T-helper 2 cell treated with Interferon-gamma antibody and Interleukin-4, amounts not matched to agents 5 μg/mL and 100 μg/mL, for 36 hours (primary cell): Measurements from ENCODE around the gene KIF18B.

Source experiments
- DNase-seq: peaks from one replicate; pipeline ENCODE4 v3.0.0; 2021; ENCODE audit warnings: low spot score
- H3K27ac Mint-ChIP-seq: one replicate; pipeline ENCODE4 v1.8.0; 2021; ENCODE audit warnings: mild to moderate bottlenecking, mixed read lengths
- H3K27me3 Mint-ChIP-seq: one replicate; pipeline ENCODE4 v1.8.0; 2021; ENCODE audit warnings: low read depth, mixed read lengths
- H3K36me3 Mint-ChIP-seq: one replicate; pipeline ENCODE4 v1.8.0; 2021; ENCODE audit warnings: low read depth, mixed read lengths
- H3K4me1 Mint-ChIP-seq: one replicate; pipeline ENCODE4 v1.8.0; 2021; ENCODE audit warnings: low read depth, mixed read lengths
- H3K4me3 Mint-ChIP-seq: one replicate; pipeline ENCODE4 v1.8.0; 2022; ENCODE audit warnings: mild to moderate bottlenecking, moderate library complexity, mixed read lengths
- H3K9me3 Mint-ChIP-seq: one replicate; pipeline ENCODE4 v1.8.0; 2021; ENCODE audit warnings: mixed read lengths

KIF18B gene

DNA sequence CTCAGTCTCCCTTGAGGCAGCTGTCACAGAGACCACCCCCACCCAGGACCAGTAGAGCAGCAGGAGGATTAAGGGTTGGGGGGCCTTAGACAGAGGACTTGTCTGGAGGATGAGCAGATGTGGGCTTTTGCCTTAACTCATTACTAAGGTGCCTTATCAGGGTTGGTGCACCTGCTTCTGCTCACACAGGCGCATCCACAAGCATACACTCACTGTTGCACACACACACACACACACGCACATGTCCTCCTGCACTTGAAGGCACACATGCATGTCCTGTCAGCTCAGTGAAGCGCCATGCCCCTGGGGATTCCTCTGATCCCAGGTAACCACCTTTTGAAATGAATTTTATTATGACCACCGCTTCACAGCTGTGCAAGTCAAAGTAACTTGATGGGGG, 33.4 kb downstream of the KIF18B start:
- no peaks in the 10 kb centered on the region for H3K36me3 Mint-ChIP-seq
- peaks cover 10% of the 10 kb centered on the region for H3K4me1 Mint-ChIP-seq
- no peak overlapping the region for H3K27ac Mint-ChIP-seq
- no peak overlapping the region for H3K4me3 Mint-ChIP-seq
- DNase-seq, result no peak
- H3K27me3 Mint-ChIP-seq, result peaks cover 38% of the 10 kb centered on the region
- H3K9me3 Mint-ChIP-seq, result no peaks in the 10 kb centered on the region

- H3K4me1 Mint-ChIP-seq, result peaks cover 10% of the 10 kb centered on the region
- H3K9me3 Mint-ChIP-seq, result no peaks in the 10 kb centered on the region
Measured at GRCh38 chr17:44913676-44914075, 33.9 kb downstream of the KIF18B start.

GRCh38 chr17:44912763-44913544, 34.6 kb downstream of the KIF18B start:
- Mint-ChIP-seq H3K27me3 (peaks cover 34% of the 10 kb centered on the region), H3K9me3 (no peaks in the 10 kb centered on the region), H3K4me1 (peaks cover 10% of the 10 kb centered on the region), H3K27ac (no peak overlapping the region), H3K4me3 (peak overlapping the region; percentile 47), H3K36me3 (no peaks in the 10 kb centered on the region)
- no peak for DNase-seq

More at GRCh38 chr17:44913676-44914075, 33.9 kb downstream of the KIF18B start:
- Mint-ChIP-seq H3K27me3 (peaks cover 34% of the 10 kb centered on the region), H3K36me3 (no peaks in the 10 kb centered on the region), H3K4me3 (no peak overlapping the region), H3K27ac (no peak overlapping the region)
- DNase-seq, result no peak

- H3K4me3 Mint-ChIP-seq, result peak overlapping the region; percentile 57
- H3K4me1 Mint-ChIP-seq, result peaks cover 10% of the 10 kb centered on the region
- no peaks in the 10 kb centered on the region for H3K36me3 Mint-ChIP-seq
Measured at GRCh38 chr17:44911133-44912001, 36.2 kb downstream of the KIF18B start.

DNA sequence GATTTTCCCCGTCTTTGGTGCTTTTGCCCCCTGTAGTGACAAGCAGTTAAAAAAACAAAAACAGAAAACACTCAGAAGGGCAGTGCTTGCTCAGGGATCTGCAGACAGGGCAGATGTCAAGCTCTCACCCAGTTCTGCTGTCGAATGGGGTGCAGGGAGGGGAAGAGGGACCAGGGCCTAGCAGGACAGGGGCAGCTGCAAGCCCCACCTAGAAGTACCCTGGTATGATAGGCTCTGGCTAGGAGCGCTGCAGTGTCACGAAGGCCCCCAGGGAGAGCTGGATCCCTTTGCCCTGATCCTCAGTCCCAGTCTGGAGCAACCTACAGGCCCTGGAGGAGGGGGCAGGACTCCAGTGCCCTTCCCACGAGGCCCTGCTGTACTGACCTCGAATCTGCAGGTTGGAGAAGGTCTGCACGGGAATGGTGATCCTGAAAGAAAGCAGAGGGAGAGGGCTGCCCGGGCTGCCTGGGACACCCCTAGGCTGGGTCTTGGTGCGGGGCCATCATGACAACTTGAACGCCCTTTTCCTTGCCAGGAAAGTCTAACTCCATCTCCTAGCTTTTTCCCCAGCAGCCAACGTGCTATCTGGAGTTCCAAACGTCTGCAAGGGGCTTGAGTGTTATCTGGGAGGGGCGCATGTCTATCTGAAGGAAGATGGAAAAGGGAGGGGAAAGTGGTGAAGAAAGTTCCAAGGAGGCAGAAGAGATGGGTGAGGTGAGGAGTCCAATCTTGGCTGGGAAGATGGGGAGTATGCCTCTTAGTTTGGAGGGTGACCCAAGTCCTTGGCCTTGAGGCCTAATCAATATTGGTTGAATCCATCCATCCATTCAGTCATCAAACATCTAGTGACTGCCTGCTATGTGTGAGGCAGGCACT, 37.1 kb downstream of the KIF18B start:
- H3K4me3 Mint-ChIP-seq, result peak overlapping the region; percentile 57
- H3K27ac Mint-ChIP-seq, result no peak overlapping the region
- peaks cover 10% of the 10 kb centered on the region for H3K4me1 Mint-ChIP-seq
- DNase-seq, result no peak
- peaks cover 30% of the 10 kb centered on the region for H3K27me3 Mint-ChIP-seq
- H3K9me3 Mint-ChIP-seq, result no peaks in the 10 kb centered on the region
- no peaks in the 10 kb centered on the region for H3K36me3 Mint-ChIP-seq

More at GRCh38 chr17:44911133-44912001, 36.2 kb downstream of the KIF18B start:
- DNase-seq, result peak; percentile 52
- Mint-ChIP-seq H3K27ac (no peak overlapping the region), H3K9me3 (no peaks in the 10 kb centered on the region), H3K27me3 (peaks cover 30% of the 10 kb centered on the region)

GRCh38 chr17:44909681-44910144, 37.9 kb downstream of the KIF18B start:
- Mint-ChIP-seq H3K4me1 (peaks cover 10% of the 10 kb centered on the region), H3K4me3 (no peak overlapping the region), H3K9me3 (no peaks in the 10 kb centered on the region), H3K27ac (no peak overlapping the region), H3K36me3 (no peaks in the 10 kb centered on the region), H3K27me3 (peaks cover 30% of the 10 kb centered on the region)
- DNase-seq, result no peak

GRCh38 chr17:44908761-44909326, 38.7 kb downstream of the KIF18B start:
- H3K4me3 Mint-ChIP-seq, result no peak overlapping the region
- H3K4me1 Mint-ChIP-seq, result peaks cover 10% of the 10 kb centered on the region
- H3K36me3 Mint-ChIP-seq, result no peaks in the 10 kb centered on the region
- no peaks in the 10 kb centered on the region for H3K9me3 Mint-ChIP-seq
- DNase-seq, result no peak
- no peak overlapping the region for H3K27ac Mint-ChIP-seq
- peaks cover 27% of the 10 kb centered on the region for H3K27me3 Mint-ChIP-seq

- Mint-ChIP-seq H3K9me3 (no peaks in the 10 kb centered on the region), H3K36me3 (no peaks in the 10 kb centered on the region), H3K4me1 (peaks cover 5% of the 10 kb centered on the region), H3K27me3 (peaks cover 21% of the 10 kb centered on the region), H3K4me3 (no peak overlapping the region), H3K27ac (no peak overlapping the region)
- DNase-seq, result no peak
Measured at GRCh38 chr17:44907729-44908470, 39.7 kb downstream of the KIF18B start.

GRCh38 chr17:44906763-44907728, 40.5 kb downstream of the KIF18B start:
- H3K9me3 Mint-ChIP-seq, result no peaks in the 10 kb centered on the region
- no peaks in the 10 kb centered on the region for H3K36me3 Mint-ChIP-seq
- H3K4me3 Mint-ChIP-seq, result no peak overlapping the region

DNA sequence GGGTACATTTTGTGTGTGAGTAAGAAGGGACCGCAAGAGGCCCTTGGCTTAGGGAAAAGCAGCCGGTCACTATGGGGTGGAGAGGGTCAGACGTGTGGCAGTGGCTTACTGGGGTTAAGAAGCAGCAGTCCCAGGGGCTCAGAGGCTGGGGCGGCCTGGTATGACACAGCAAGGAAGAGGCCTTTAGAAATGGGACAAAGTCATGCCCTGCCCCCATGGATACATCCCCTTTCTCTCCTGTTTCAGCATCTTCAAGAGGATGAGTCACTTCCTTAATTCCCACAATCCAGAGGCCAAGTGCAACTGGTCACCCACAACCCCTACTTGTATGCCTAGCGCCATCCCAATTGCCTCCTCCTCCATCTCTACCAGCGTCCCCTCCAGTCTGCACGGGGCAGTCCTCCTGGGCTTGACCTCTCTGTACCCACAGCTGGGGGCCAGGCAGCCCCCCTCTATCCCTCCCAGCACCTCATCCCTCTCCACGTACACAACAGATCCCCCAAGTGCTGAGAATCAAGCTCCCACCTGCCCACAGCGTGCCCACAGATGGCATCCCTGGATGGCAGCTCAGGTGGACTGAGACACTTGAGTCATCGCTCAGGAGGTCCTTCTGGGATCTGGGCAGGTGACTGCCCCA, 41.4 kb downstream of the KIF18B start:
- H3K27me3 Mint-ChIP-seq, result peaks cover 9% of the 10 kb centered on the region
- peaks cover 7% of the 10 kb centered on the region for H3K4me1 Mint-ChIP-seq
- no peak for DNase-seq
- H3K27ac Mint-ChIP-seq, result no peak overlapping the region
- H3K36me3 Mint-ChIP-seq, result no peaks in the 10 kb centered on the region
- no peak overlapping the region for H3K4me3 Mint-ChIP-seq
- no peaks in the 10 kb centered on the region for H3K9me3 Mint-ChIP-seq

More at GRCh38 chr17:44906763-44907728, 40.5 kb downstream of the KIF18B start:
- DNase-seq, result no peak
- H3K27me3 Mint-ChIP-seq, result peaks cover 13% of the 10 kb centered on the region
- H3K4me1 Mint-ChIP-seq, result peaks cover 5% of the 10 kb centered on the region
- H3K27ac Mint-ChIP-seq, result no peak overlapping the region

- Mint-ChIP-seq H3K4me1 (peaks cover 5% of the 10 kb centered on the region), H3K27me3 (peaks cover 5% of the 10 kb centered on the region), H3K27ac (no peak overlapping the region), H3K9me3 (no peaks in the 10 kb centered on the region), H3K4me3 (no peak overlapping the region), H3K36me3 (no peaks in the 10 kb centered on the region)
- DNase-seq, result no peak
Measured at GRCh38 chr17:44905006-44906000, 42.3 kb downstream of the KIF18B start.
